Activated T-helper 9 cell treated with anti-CD3 and anti-CD28 coated beads, Interleukin-2, amount 50 U/mL, for 16 hours (primary cell): ENCODE data around the gene PIGL.
A peak's percentile ranks its signal among the peaks of the same experiment; 100 is the strongest.

ENCODE experiments used
- DNase-seq: peaks from one replicate; pipeline ENCODE4 v3.0.0-alpha.2; 2020; ENCODE audit warnings: low read depth

The PIGL gene

DNA sequence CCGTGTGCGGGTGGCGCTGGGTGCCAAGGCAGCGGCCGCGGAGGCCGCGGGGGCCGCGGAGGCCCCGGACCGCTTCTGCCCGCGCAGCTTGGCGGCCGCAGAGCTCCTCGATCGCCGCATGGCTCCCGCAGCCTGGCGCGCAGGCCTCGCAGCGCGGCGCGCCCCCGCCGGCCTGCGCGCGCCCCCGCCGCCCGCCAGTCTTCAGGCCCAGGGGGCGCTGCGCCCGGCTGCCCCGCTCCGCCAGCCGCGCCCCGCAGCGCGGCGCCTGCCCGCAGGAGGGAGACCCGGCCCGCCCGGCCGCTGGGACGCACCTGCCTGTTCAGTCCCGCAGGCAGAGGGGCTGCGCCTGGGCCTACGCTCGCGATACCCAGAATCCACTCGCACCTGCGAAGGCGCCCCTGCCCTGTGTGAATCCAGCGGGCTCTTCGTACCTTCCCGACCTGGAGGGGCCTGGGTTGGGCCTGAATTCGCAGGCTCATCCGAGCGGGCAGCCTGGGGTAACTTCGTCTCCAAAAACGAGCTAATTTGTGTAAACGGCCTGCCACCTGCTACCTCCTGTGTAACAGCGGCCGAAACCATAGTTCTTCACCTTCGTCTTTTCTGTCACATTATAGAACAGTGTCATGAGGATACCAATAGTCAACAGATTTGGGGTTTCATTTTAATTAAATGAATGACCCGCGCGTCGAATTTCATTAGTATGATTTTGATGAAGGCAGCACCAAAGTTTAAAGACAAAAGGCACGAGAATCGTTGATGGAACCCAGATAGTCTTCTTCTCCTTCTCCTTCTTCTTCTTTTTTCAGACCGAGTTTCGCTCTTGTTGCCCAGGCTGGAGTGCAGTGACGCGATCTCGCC, 136.5 kb downstream of the PIGL start, which contains the start of gene CENPV:
Gene CENPV, minus strand, starts transcription at position 153 of the 858 bp plus-strand sequence. Its CDS starts 33 bp downstream, at position 120.
- peak; percentile 55 for DNase-seq

DNA sequence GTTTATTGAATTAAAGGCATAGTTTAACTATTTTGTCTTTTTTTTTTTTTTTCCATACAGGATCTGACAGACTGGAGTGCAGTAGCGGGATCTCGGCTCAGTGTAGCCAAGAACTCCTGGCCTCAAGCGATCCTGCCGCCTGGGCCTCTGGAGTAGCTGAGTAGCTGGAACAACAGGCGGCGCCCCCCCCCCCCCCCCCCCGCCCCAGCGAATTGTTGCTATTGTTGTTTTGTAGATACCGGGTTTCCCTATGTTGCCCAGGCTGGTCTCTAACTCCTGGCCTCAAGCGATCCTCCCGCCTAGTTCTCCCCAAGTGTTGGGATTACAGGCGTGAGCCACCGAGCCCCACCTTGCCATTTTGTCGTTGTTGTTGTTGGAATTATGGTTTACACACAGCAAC, 137.6 kb downstream of the PIGL start:
- no peak for DNase-seq

DNA sequence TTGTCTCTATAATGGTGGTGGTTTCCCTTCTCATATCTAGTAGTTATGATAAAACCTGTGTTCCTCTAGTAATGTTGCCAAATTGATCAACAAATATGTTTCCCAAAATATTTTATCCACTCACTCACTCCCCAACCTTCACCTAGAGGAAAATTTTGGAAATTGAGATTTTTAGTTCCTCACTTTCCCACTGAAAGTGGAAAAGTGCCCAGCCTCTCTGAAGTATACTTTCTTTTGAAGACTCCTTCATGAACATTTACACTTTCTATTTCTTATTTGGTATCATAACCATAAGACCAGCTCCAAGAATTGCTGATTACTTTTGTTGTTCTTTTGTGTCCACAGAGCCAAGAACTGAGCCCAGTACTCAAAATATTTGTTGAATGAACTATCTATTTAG, 141.4 kb downstream of the PIGL start:
- DNase-seq, result no peak

DNA sequence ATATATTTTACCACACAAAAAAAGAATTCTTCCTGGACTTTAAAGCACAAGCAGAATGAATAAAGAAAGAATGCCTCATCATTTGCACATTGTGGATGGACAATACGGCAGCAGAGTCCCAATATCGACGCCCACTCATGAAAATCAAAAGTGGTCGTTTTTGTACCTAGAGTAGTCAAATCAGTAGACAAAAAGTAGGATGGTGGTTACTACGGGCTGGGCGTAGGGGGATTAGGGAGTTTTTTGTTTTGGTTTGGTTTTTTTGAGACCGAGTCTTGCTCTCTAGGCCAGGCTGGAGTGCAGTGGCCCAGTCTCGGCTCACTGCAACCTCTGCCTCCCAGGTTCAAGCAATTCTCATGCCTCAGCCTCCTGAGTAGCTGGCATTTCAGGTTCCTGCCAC, 144.9 kb downstream of the PIGL start:
- no peak for DNase-seq

DNA sequence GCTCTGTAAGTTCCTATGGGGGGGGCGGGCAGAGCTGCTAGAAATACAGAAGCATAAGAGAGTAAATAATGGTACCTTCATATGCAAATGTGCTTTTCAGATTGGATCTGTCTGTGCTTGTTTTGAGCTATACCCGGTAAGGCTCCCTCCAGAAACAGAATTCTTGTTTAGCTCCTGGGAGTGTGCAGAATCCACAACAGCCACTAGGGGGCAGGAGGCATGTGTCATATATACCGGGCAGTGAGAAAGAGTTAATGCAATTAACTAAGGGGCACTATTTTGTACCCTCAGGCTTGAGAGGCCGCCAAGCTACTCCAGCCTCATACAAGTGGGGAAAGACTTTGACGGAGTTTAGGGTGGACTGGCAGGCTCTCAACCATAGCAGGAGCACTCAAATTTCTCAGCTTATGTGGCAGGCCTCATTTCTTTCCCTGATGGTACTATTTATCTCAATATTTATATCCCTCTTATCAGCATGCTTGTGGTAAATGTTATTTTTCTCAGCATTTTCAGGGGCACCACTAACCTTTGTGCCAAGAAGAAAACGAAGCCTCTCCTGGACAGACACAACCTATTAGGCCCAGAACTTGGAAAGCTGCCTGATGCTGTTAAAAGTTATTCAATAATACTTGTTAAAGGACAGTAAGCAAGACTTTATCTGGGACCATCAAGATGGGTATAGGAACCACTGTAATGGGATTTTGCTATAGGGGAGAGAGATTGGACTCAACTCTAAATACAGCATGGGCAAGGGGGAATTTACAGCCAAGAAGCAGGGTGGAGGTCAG, 146.9 kb downstream of the PIGL start:
- peak; percentile 63 for DNase-seq

DNA sequence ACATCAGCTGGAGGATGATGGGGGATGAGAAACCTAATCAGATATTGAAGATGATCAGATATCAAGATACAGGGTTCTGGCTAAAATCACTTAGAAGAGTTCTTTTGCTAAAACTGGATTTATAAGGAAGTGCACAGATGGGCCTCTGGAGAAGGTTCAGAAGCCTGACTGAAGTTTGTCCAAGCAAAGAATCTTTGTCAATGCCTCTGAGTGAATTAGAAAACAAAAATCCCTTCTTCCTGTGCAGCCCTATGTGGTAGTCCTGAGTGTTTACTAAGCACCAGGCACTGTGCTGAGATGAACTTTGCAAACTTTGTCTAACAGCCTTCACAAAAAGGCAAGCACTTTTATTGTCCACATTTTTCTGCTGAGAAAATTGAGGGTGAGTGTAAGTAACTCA, 147.6 kb downstream of the PIGL start:
- no peak for DNase-seq

DNA sequence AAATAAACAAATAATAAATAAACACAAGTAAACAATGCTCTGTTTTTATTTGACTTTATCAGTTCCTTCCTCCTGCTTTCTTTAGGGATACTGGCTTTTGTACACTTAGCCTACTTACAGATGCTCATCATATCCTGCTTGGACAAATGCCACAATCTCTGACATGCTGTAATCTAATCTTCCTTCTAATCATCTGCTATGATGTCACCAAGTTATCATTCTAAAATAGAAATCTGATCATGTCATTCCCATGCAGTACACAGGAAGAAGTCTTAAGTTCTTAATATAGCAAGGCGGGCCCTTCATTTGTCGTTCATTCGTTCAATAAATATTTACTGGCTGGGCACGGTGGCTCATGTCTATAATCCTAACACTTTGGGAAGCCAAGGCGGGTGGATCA, 154.7 kb downstream of the PIGL start:
- no peak for DNase-seq

DNA sequence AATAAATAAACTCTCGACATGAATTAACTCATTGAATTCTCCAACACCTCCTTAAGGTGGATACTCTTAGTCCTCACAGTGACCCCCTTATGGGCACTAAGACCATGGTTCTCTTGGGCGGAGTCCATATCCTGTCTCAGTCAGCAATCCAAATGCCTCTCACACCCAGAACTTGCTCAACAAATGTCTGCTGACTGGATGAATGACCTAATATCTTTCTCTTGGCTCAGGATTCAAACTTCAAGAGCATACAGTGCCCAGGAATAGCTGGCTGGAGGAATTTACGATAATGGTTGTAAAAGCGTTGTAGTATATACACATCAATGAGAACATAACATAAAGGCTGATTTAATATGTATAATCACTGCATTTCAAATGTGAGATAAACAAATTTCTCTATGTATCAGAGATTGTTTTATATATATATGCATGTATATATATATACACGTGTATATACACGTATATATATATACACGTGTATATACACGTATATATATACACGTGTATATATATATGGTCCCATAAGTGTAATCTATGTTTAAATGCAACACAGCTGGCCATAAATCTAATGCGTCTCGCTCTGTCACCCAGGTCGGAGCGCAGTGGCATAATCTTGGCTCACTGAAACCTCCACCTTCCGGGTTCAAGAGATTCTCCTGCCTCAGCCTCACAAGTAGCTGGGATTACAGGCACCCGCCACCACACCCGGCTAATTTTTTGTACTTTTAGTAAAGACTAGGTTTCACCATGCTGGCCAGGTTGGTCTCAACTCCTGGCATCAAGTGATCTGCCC, 157.3 kb downstream of the PIGL start:
- no peak for DNase-seq
